Gastroesophageal sphincter (tissue), 4 donors: ENCODE measurements around the gene JAKMIP2. TPM values are rescaled to one million over a fixed set of nuclear protein-coding genes. Genes with fewer than 3 reads are reported as not detected.

Experiments used
- ATAC-seq: fragments of 150-250 bp; one replicate; pipeline ENCODE4 v1.9.1; 2016; ENCODE audit warnings: mild to moderate bottlenecking, moderate library complexity
- H3K27ac ChIP-seq, 4 donors: fragments of 200-600 bp; sonication (generic) in 3 of 4; 1 replicate in 3 of 4; 2 replicates in 1 of 4; pipeline ENCODE4 v1.5.1; 2016 to 2019
- H3K27me3 ChIP-seq: fragments of 200-600 bp; sonication (generic); one replicate; pipeline ENCODE4 v1.5.1; 2019
- H3K36me3 ChIP-seq, 2 donors: fragments of 200-600 bp; sonication (generic); one replicate each; pipeline ENCODE4 v1.5.1; 2019; ENCODE audit warnings: control low read depth in 1 of 2
- H3K4me1 ChIP-seq, 3 donors: fragments of 200-600 bp; sonication (generic); 1 replicate in 2 of 3; 2 replicates in 1 of 3; pipeline ENCODE4 v1.5.1; 2016 to 2019; ENCODE audit warnings: control low read depth in 2 of 3
- H3K4me3 ChIP-seq, 2 donors: fragments of 200-600 bp; sonication (generic); one replicate each; pipeline ENCODE4 v1.5.1; 2019; ENCODE audit warnings: mild to moderate bottlenecking in 1 of 2, moderate library complexity in 1 of 2
- H3K9me3 ChIP-seq, 3 donors: fragments of 200-600 bp; sonication (generic); one replicate each; pipeline ENCODE4 v1.5.1; 2017 to 2019; ENCODE audit warnings: control low read depth in 2 of 3
- CTCF ChIP-seq, 4 experiments: fragments of 200-600 bp in 2 of 4; fragments of 450-650 bp in 2 of 4; sonication (generic) in 1 of 4; IDR thresholded peaks; one replicate each; pipeline ENCODE4 v1.5.1; 2017 to 2019; ENCODE audit warnings: antibody characterized with exemption in 4 of 4, mild to moderate bottlenecking in 2 of 4, moderate library complexity in 2 of 4
- EP300 ChIP-seq: sonication (generic); formaldehyde crosslinking; IDR thresholded peaks from one replicate; pipeline ENCODE4 v1.6.1; 2017; ENCODE audit warnings: antibody characterized with exemption, mild to moderate bottlenecking
- POLR2A ChIP-seq, 2 donors: fragments of 450-650 bp; IDR thresholded peaks; one replicate each; pipeline ENCODE4 v1.6.1; 2017; ENCODE audit warnings: antibody characterized with exemption in 2 of 2, mild to moderate bottlenecking in 2 of 2, moderate library complexity in 1 of 2
- POLR2AphosphoS5 ChIP-seq: sonication (generic); formaldehyde crosslinking; IDR thresholded peaks from one replicate; pipeline ENCODE4 v1.6.1; 2017; ENCODE audit warnings: antibody characterized with exemption
- WGBS, 2 donors: methylation state at CpG; one replicate each; pipeline ENCODE4 v1.1.5; 2018; ENCODE audit warnings: low coverage in 1 of 2; 5-methylcytosine and 5-hydroxymethylcytosine counted together
- total RNA-seq, 4 donors: library from RNA; depleted of rRNA; stranded (reverse); fragments of >200 nt; gene quantifications; one replicate each; pipeline ENCODE4 v1.1.0, GENCODE V29; 2016

The JAKMIP2 gene
- total RNA-seq, 4 donors from 2014 or later, result 0.62 to 2.3 (median 0.79) TPM

DNA sequence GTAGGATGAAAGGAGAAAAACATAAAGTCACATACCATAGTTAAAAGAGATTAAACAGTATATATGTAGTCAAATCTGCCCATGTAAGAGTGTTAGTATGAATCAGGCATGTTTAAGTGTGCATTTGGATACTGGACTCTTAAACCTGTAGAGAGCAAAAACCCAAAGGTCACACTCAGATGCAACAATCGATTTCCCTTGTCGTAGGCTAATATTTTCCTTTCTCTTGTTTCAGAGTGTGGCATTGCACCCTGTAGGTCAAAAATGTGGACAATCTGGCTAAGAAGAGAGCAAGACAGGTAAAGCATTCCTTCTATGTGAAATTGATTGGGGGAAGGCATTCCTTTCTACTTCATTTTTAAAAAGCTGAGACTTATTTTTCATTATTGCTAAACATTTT, 8.9 kb downstream of the JAKMIP2 start:
- Histone ChIP-seq H3K4me1 (no peaks in the 10 kb centered on the region), H3K27ac (no peak overlapping the region), H3K27me3 (no peaks in the 10 kb centered on the region), H3K4me3 (no peak overlapping the region), H3K36me3 (no peaks in the 10 kb centered on the region), H3K9me3 (no peaks in the 10 kb centered on the region)
- TF ChIP-seq POLR2A (IDR thresholded peaks at IDR 0.05), result no peak
- TF ChIP-seq POLR2AphosphoS5, result no peak
- TF ChIP-seq CTCF (IDR thresholded peaks at IDR 0.05), result no peak
- TF ChIP-seq EP300, result no peak
- no peak for ATAC-seq
- 88 to 100% methylated on average over 2 of the region's 2 CpGs for WGBS, 2 donors

GRCh38 chr5:147773139-147773538, 9.4 kb downstream of the JAKMIP2 start:
- Histone ChIP-seq H3K4me1 (no peaks in the 10 kb centered on the region), H3K27me3 (no peaks in the 10 kb centered on the region), H3K9me3 (no peaks in the 10 kb centered on the region), H3K4me3 (no peak overlapping the region), H3K27ac (no peak overlapping the region), H3K36me3 (no peaks in the 10 kb centered on the region)
- TF ChIP-seq CTCF (IDR thresholded peaks at IDR 0.05), result no peak
- TF ChIP-seq POLR2A (IDR thresholded peaks at IDR 0.05), result no peak
- TF ChIP-seq POLR2AphosphoS5, result no peak
- 75 to 93% methylated on average over 6 of the region's 6 CpGs for WGBS, 2 donors
- ATAC-seq, result no peak

DNA sequence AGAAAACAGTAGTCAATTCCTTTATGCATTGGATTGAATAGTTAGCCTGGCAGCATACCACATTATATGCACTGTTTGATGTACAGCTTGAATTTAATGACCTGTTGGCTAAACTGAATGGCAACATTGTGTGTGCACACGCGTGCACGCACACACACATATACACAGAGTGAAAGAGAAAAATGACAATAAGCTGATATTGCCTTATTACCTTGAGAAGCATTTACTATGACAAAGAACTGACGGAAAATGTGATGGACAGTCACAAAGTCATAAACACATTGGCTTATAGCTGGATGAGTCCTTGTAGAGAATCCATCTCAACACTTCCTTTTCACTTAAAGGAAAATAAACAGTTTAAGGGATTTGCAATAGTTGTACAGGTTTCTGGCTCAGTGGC, 15.5 kb downstream of the JAKMIP2 start:
- Histone ChIP-seq H3K4me1 (no peaks in the 10 kb centered on the region), H3K9me3 (no peaks in the 10 kb centered on the region), H3K36me3 (no peaks in the 10 kb centered on the region), H3K27me3 (no peaks in the 10 kb centered on the region), H3K27ac (no peak overlapping the region), H3K4me3 (no peak overlapping the region)
- no peak for TF ChIP-seq CTCF (IDR thresholded peaks at IDR 0.05)
- ATAC-seq, result no peak
- 91 to 94% methylated on average over 4 of the region's 4 CpGs for WGBS, 2 donors

- Histone ChIP-seq H3K27ac (no peak overlapping the region), H3K4me3 (no peak overlapping the region), H3K27me3 (no peaks in the 10 kb centered on the region), H3K9me3 (no peaks in the 10 kb centered on the region), H3K36me3 (no peaks in the 10 kb centered on the region), H3K4me1 (no peaks in the 10 kb centered on the region)
- ATAC-seq, result no peak
- WGBS, 2 donors, result 60 to 61% methylated on average over 4 of the region's 4 CpGs
- no peak for TF ChIP-seq POLR2AphosphoS5
- no peak for TF ChIP-seq CTCF (IDR thresholded peaks at IDR 0.05)
- no peak for TF ChIP-seq EP300
- TF ChIP-seq POLR2A (IDR thresholded peaks at IDR 0.05), result no peak
Observed at GRCh38 chr5:147763791-147764525, 18.6 kb downstream of the JAKMIP2 start.

- no peak for TF ChIP-seq CTCF (IDR thresholded peaks at IDR 0.05)
- no peak for TF ChIP-seq POLR2A (IDR thresholded peaks at IDR 0.05)
- no peak for TF ChIP-seq POLR2AphosphoS5
- no peak for TF ChIP-seq EP300
Observed at GRCh38 chr5:147760086-147760875, 22.2 kb downstream of the JAKMIP2 start.

More at GRCh38 chr5:147760086-147760875, 22.2 kb downstream of the JAKMIP2 start:
- Histone ChIP-seq H3K27ac (no peak overlapping the region), H3K9me3 (no peaks in the 10 kb centered on the region), H3K4me1 (no peaks in the 10 kb centered on the region), H3K27me3 (no peaks in the 10 kb centered on the region), H3K36me3 (no peaks in the 10 kb centered on the region), H3K4me3 (no peak overlapping the region)
- WGBS, 2 donors, result 52 to 66% methylated on average over 2 of the region's 2 CpGs
- ATAC-seq, result no peak
